Prostate gland (tissue), 2 donors: ENCODE measurements around the gene HOXA4.

Experiments
- CTCF ChIP-seq, 4 experiments: fragments of 200-600 bp in 2 of 4; fragments of 450-650 bp in 2 of 4; sonication (generic) in 2 of 4; IDR thresholded peaks; 1 replicate in 3 of 4; 2 replicates in 1 of 4; pipeline ENCODE4 v1.5.1; 2016 to 2019; ENCODE audit warnings: antibody characterized with exemption in 4 of 4, mild to moderate bottlenecking in 2 of 4, moderate library complexity in 2 of 4
- POLR2AphosphoS5 ChIP-seq: sonication (generic); formaldehyde crosslinking; IDR thresholded peaks from one replicate; pipeline ENCODE4 v1.6.1; 2017; ENCODE audit warnings: antibody characterized with exemption

- peak; percentile 77 for TF ChIP-seq POLR2AphosphoS5
- no peak for TF ChIP-seq CTCF (IDR thresholded peaks at IDR 0.05)
These were observed 31.7 kb downstream of the HOXA4 start for GRCh38 chr7:27098578-27099451.
